ENCODE data around the gene NECAB3.

NECAB3 gene

DNA sequence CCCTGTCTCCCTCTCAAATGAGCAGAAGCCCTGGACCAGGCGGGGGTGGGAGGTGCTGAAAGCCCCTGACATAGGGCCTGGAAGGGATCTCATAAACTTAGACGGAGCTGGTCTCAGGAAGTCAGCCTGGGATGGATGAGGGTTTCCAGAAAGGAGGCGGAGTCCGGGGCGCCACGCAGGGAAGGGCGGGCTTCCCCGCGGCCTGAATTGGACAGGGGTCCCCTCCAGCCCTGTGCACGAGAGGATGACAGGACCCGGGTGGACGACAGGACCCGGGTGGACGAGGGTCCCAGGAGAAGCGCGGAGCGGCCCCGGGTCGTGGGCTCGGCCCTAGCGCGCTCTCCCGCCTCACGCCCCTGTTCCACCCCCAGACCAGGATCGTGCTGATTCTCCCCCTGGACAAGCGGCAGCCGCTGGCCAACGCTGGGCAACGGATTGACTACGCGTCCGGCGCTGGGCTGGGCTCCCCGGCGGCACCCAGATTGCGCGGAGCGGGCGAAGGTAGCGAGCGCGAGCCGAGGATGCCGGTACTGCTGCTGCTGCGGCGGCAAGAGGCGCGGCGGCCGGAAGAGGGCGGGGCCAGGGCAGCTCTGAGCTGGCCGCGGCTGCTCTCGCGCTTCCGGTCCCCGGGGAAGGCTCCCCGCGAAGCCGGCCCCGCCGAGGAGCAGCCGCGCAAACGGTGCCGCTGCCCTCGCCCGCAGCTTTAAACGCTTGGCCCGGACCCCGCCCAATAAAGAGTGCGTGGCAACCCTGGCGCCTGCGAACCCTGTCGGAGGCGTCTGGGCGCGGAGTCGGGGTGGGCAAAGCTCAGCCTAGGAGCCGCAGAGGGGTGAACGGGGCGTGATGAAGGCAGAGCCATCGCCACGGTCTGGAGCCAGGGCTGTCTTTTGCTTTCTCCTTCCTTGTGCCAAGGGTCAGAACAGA is 10.8 kb downstream of the NECAB3 start:
- peak; percentile 81 for DNase-seq (ENCODE audit: low read depth)

DNA sequence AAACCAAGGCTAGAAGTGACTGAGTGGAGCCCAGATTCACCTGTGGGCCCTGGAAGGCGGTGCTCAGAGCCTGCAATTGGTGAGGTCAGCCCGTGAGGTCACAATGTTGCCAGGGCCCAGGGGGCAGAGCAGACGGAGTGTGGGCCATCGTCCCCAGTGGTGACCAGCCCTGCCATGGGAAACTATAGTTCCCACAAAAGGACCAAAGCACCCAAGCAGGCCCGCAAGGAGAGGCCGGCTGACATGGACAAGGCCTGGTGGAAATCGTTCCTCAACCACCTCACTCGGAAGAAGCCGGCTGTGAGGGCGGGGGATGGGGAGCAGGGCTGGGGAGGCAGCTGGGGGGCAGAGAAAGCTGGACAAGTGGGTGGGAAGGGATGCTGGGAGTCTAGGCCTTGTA is 12.1 kb downstream of the NECAB3 start, which contains the start of gene C20orf144:
Gene C20orf144 (plus strand): TSS at position 156 of the 400 bp plus-strand sequence. CDS start 19 bp downstream, at position 175.
- no peak for DNase-seq (ENCODE audit: low read depth)

GRCh38 chr20:33660685-33661058 is 13.6 kb downstream of the NECAB3 start:
- DNase-seq (ENCODE audit: low read depth): no peak

- no peak for DNase-seq (ENCODE audit: low read depth)
Observed at GRCh38 chr20:33660035-33660684, 14.1 kb downstream of the NECAB3 start.

GRCh38 chr20:33659341-33660034 is 14.7 kb downstream of the NECAB3 start:
- no peak for DNase-seq (ENCODE audit: low read depth)

- DNase-seq (ENCODE audit: low read depth): no peak
Observed at GRCh38 chr20:33658929-33659328, 15.3 kb downstream of the NECAB3 start.

DNA sequence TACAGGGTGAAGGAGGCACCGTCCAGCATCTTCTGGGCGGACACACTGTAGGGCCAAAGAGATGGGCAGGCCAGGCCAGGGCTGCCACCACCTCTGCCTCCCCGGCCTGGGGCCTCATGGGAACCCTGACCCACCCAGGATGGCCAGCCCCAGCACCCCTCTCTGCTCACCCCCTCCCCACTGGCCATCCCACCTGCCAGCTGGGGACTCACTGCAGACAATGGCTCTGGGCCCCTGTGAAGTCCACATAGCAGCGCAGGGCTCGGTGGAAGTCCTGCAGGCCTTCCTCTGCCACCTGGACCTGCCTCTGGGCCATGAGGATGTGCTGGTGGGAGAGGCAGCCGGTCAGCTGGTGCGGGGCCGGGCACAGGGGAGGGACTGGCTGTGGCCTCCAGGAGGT is 15.7 kb downstream of the NECAB3 start:
- no peak for DNase-seq (ENCODE audit: low read depth)

DNA sequence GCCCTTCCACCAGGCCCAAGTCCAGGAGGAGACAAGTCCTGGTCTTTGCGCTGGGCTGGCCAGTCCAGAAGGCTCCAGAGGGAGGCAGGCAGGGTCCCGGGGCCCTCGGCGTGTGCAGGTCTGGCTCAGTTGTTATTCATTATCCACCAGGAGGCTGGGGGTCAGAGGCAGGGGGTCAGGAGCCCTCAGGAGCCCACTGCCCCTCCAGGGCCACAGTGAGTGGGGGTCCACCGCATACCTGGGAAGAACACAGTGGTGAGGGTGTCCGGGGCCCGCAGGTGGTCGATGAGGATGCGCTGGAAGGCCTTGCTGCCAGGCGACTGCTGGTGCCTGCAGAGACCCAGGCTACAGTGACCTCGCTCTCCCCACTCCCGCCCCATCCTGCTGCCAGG is 16.5 kb downstream of the NECAB3 start:
- DNase-seq (ENCODE audit: low read depth): no peak

- DNase-seq (ENCODE audit: low read depth): no peak
Observed at GRCh38 chr20:33656783-33657703, 17.2 kb downstream of the NECAB3 start.

DNA sequence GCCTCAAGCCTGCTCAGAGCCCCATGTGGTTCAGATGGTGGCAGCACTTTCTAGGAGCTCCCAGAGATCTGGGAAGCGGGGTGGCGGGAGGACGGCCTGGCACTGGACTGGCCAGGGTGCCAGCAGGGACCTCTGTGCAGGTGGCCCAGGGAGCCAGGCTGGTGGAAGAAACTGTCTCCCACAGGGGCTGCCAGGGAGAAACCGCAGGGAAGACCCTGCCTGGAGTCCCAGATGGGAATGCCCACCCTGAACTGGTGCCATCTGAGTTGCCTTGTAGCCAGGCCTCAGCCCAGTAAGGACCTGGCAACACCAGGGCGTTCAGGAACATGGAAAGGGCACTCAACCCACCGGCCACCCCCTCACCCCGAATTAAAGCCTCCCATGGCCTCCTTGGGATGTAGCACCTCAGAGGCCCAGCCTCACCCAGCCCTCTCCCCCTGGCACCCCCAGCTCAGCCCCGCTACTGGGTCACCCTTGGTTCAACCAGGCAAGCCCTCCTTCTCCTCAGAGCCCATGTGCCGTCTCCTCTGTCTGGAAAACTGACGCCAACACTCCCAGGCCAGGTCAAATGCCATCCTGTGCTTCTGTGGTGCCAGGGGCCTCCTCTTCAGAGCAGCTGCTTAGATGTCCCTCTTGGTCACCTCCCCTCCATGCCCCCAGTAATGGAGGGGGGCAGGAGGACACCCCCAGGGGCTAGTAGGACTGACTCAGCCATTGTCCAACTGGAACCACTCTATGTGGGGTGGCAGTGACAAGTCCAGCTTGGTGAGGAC is 18.0 kb downstream of the NECAB3 start:
- DNase-seq (ENCODE audit: low read depth): no peak

GRCh38 chr20:33655164-33655563 is 19.1 kb downstream of the NECAB3 start:
- no peak for DNase-seq (ENCODE audit: low read depth)

DNA sequence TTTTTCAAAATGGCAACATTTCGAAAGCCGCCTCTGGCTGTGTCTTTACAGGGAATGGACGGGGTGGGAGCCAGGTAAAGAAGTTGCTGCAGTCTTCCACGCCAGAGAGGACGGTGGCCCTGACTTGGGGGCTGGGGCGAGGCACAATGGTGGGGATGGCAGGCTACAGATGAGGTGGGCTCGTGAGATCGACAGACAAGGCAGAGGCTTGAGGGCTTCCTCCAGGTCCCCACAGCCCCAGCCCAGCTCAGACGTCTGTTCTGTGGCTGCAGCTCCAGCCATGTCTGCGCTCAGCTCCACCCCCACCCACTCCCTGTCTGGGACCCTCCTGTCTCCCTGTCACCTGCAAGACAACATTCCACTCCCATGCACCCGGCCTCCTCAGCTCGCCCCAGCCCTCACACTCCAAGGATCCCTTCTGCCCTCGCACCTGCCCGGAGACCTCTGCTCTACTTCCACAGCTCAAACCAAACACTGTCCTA is 19.5 kb downstream of the NECAB3 start:
- no peak for DNase-seq (ENCODE audit: low read depth)

DNA sequence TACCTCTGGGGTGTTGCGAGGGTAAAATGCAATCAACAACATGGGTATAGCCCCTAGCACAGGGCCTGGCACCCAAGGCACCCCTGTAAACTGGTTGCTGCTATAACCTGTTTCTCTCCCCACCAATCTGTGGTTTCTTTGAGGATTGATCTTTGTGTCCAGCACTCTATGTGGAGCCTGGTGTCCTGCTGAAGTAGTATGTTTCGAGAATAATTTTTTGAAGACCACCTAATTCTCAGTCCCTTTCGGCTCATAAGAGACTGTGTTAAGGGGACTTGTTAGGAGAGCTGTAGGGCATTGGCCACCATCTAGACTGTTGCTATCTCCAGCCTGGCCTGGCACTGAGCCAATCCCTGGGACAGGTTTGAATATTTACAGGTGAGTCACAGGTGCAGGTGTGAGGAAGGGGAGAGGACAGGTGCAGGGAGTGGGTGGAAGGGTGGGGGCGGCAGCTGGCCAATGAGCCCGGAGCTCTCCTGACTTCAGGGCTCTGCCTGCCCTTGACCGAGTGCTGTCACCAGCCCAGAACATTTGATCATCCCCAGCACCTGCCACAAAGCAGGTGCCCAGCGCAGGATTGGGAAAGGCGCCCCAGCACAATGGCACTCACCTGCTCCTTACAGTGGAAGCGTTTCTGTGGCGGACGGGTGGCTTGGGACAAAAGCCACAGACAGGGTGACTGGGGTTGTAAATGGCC is 20.2 kb downstream of the NECAB3 start:
- DNase-seq (ENCODE audit: low read depth): no peak

DNA sequence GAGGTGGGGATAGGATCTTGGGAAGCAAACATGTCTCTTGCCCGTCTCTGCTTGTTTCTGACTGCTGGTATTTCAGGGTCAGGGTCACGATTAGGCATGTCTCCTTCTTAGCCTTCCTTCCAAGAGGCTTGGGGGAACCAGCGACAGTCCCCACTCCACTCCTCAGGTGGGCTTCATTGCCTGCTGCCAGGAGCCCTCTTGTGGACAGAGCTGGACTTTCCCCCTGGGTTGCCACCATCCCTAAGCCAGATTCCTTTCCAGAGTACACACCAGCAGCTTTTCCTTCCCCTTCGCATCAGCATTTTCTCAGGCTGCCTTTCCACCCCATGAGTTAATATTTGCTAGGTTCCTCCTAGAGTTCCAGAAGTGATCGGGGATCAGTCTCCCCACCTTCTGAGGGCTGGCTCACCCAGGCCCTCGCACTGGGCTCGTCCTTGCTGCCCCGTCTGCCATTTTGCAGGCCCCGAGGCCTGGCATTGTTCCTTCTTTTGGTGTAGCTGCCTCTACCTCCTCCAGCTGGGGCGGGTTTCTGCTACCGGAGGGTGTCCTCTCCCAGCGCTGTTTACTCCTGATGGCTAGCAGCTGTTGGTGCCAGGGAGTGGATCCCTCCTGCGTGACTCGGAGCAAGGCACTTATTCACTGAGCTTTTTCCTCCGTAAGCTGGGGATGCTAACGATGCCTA is 20.9 kb downstream of the NECAB3 start:
- peak; percentile 74 for DNase-seq (ENCODE audit: low read depth)

DNA sequence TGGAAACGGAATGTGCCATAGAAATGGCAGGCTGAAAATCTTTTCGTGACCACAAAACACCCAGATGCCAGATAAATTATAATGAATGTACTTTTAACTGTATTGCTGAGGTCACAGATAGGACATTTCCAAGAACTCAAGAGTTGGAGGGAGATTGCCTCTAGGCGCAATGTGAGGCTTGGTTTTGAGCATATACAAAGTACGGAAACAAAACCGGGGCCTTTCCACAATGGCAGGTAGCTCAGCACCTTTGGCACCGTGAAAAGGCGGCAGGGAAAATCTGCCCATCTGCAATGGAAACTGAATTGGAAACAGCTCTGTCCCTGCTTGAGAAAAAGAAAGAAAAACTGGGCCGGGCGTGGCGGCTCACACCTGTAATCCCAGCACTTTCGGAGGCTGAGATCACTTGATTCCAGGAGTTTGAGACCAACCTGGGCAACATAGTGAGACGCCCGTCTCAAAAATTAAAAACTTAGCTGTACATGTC is 22.6 kb downstream of the NECAB3 start:
- DNase-seq (ENCODE audit: low read depth): no peak

GRCh38 chr20:33650753-33651561 is 23.3 kb downstream of the NECAB3 start:
- DNase-seq (ENCODE audit: low read depth): no peak

- no peak for DNase-seq (ENCODE audit: low read depth)
Observed at GRCh38 chr20:33650111-33650752, 24.0 kb downstream of the NECAB3 start.

DNA sequence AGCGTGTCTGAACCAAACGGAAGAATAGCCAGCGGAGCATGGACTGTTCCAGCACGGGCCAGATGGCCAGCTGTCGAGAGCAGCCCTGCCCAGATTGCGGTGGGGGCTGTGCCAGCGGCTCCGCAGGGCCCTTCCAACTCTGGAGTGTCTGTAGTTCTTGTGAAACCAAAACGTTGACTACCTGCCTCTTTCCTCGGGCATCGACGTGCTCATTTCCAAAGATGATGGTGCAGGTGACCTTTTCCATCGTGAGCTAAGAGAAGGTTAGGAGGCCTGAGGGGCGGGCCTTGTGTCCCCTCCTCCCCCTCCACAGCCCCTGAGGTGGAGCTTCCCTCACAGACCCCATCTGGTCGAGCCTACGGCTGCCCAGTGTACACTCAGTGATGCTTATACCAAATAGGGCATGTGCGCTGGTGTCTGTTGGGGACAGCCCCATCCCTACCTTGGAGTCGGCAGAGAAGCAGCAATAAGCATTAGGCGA is 25.0 kb downstream of the NECAB3 start:
- no peak for DNase-seq (ENCODE audit: low read depth)

All from EH (cell line).